ENCODE results near the gene CCDC144A.
"Not testable (repeated sequence)": the region's sequence is repeated elsewhere in the genome, so short reads cannot be mapped to it uniquely, and the experiment has no call there.

The CCDC144A gene

GRCh38 chr17:16820979-16821543, 131.0 kb downstream of the CCDC144A start:
- no peak for DNase-seq

DNA sequence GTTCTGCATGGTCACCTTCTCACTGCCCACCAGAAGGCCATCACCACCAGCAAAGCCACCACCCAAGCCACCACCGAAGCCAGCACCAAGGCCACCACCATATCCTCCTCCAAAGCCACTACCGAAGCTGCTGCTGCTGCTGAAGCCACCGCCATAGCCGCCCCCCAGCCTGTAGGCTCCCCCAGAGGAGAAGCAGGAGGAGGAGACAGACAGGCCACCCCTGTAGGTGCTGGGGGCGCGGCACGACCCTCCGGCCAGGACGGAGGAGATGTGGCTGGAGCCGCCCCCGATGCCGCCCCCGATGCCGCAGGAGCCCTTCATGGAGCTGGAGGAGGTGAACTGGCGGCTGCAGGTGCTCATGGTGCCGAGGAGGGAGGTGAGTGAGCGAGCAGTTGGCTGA, 132.1 kb downstream of the CCDC144A start:
- not testable (repeated sequence) for DNase-seq

DNA sequence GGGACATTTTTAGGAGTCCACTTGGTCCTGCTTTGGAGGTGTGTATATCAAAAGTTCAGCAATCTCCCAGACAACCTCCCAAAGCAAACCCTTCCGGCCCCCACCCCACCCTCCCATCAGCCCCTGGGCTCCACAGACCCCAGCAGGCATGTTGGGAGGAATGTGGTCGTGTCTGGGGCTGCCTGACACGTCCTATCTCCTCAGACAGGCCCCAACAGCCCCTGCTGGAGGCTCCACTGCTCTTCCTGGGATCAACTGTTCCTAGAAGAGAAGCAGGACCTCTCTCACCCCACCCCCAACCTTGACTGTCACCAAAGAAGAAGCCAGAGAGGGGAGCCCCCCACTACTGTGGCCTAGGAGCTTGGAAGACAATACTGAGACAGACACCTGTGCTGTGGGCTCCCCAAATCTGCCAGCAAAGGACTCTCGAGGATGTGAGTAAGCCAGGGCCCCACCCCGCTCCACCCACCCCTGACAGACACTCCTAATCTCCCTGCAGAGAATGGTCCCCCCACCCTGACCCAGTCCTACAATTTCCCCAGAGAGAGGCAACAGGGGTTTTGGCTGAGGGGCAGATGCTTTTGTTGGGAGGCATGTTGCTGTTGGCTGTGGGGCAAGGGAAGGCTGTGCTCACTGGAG, 133.8 kb downstream of the CCDC144A start:
- DNase-seq, result not testable (repeated sequence)
